H1 (cell line): ENCODE results near the gene GRIK1.

ENCODE experiments used
- ASH2L ChIP-seq: fragments of 200-600, 300-600 bp; sonication (generic); IDR thresholded peaks from one replicate; pipeline ENCODE4 v1.7.1; 2017; ENCODE audit warnings: low read length
- CEBPB ChIP-seq: IDR thresholded peaks from 2 replicates; pipeline ENCODE4 v1.6.1; 2012; ENCODE audit warnings: low read depth, low read length
- CTCF ChIP-seq, 3 experiments: IDR thresholded peaks; 1 replicate in 2 of 3; 2 replicates in 1 of 3; pipeline versions ENCODE4 v1.5.1 to v1.6.1; 2011; ENCODE audit warnings: low read length in 3 of 3, mild to moderate bottlenecking in 3 of 3, inconsistent platforms in 2 of 3, low read depth in 1 of 3, moderate library complexity in 1 of 3; ENCODE audit not compliant: insufficient read depth in 1 of 3; ENCODE audit errors: control extremely low read depth in 1 of 3
- EZH2 ChIP-seq: fragments of 200-600 bp; sonication (generic); IDR thresholded peaks from 2 replicates; pipeline ENCODE4 v1.7.1; 2012; ENCODE audit warnings: low read depth, mild to moderate bottlenecking, moderate library complexity, low read length, inconsistent platforms; ENCODE audit not compliant: severe bottlenecking
- GABPA ChIP-seq: IDR thresholded peaks from 2 replicates; pipeline ENCODE4 v1.6.1; 2011; ENCODE audit warnings: mild to moderate bottlenecking, low read length, moderate library complexity, borderline replicate concordance; ENCODE audit not compliant: insufficient read depth
- KDM1A ChIP-seq: fragments of 200-600, 300-600 bp; sonication (generic); IDR thresholded peaks from 2 replicates; pipeline ENCODE4 v1.7.1; 2016; ENCODE audit warnings: mild to moderate bottlenecking, low read length, borderline replicate concordance
- MAX ChIP-seq: IDR thresholded peaks from 2 replicates; pipeline ENCODE4 v1.6.1; 2012; ENCODE audit warnings: inconsistent platforms
- SRF ChIP-seq: IDR thresholded peaks from 2 replicates; pipeline ENCODE4 v1.6.1; 2011; ENCODE audit warnings: mild to moderate bottlenecking, low read depth, low read length, moderate library complexity
- TBP ChIP-seq: IDR thresholded peaks from 2 replicates; pipeline ENCODE4 v1.6.1; 2011; ENCODE audit warnings: low read depth, low read length, improper control_type of control experiment
- TCF12 ChIP-seq: IDR thresholded peaks from 2 replicates; pipeline ENCODE4 v1.6.1; 2011; ENCODE audit warnings: low read depth, mild to moderate bottlenecking, low read length

GRCh38 chr21:29928537-29928936, 11.3 kb downstream of the GRIK1 start:
- TF ChIP-seq TBP (no peak), CTCF (IDR thresholded peaks at IDR 0.05; ENCODE audit: control extremely low read depth in 1 of 3, insufficient read depth in 1 of 3, low read depth in 1 of 3, low read length in 3 of 3) (no peak), KDM1A (no peak), GABPA (no peak), EZH2 (no peak), TCF12 (no peak), SRF (no peak), ASH2L (no peak), CEBPB (no peak), MAX (no peak)
